Ecto neural progenitor cell (in vitro differentiated cells): ENCODE measurements around the gene LRRC61.

Experiments used
- DNase-seq: peaks from one replicate; pipeline ENCODE4 v3.0.0-alpha.2; 2018; ENCODE audit warnings: low spot score

LRRC61 gene

GRCh38 chr7:150371131-150371995, 48.2 kb downstream of the LRRC61 start:
- no peak for DNase-seq

GRCh38 chr7:150371996-150372270, 48.8 kb downstream of the LRRC61 start:
- DNase-seq, result no peak

- no peak for DNase-seq
Observed at GRCh38 chr7:150372271-150373048, 49.3 kb downstream of the LRRC61 start.

- DNase-seq, result no peak
Observed at GRCh38 chr7:150373049-150373801, 50.1 kb downstream of the LRRC61 start.

GRCh38 chr7:150374026-150374425, 50.9 kb downstream of the LRRC61 start:
- no peak for DNase-seq

GRCh38 chr7:150374472-150374871, 51.3 kb downstream of the LRRC61 start:
- no peak for DNase-seq

- no peak for DNase-seq
Observed at GRCh38 chr7:150375662-150376521, 52.7 kb downstream of the LRRC61 start.

GRCh38 chr7:150376560-150376959, 53.4 kb downstream of the LRRC61 start:
- no peak for DNase-seq

GRCh38 chr7:150377196-150377595, 54.0 kb downstream of the LRRC61 start:
- no peak for DNase-seq

GRCh38 chr7:150377635-150378034, 54.5 kb downstream of the LRRC61 start:
- no peak for DNase-seq

GRCh38 chr7:150378115-150378852, 55.1 kb downstream of the LRRC61 start:
- DNase-seq, result peak; percentile 89

GRCh38 chr7:150378853-150379440, 55.8 kb downstream of the LRRC61 start, which contains the start of gene ZNF775:
TSS of gene ZNF775 (plus strand) at chr7:150379330. CDS start at chr7:150388471, 9,141 bp downstream.
- DNase-seq, result peak; percentile 97

GRCh38 chr7:150379441-150380379, 56.6 kb downstream of the LRRC61 start:
- no peak for DNase-seq

GRCh38 chr7:150380463-150380862, 57.3 kb downstream of the LRRC61 start:
- no peak for DNase-seq

- peak; percentile 40 for DNase-seq
Observed at GRCh38 chr7:150381096-150381495, 57.9 kb downstream of the LRRC61 start.

GRCh38 chr7:150381785-150382122, 58.6 kb downstream of the LRRC61 start:
- no peak for DNase-seq

GRCh38 chr7:150382123-150382843, 59.1 kb downstream of the LRRC61 start:
- DNase-seq, result peak; percentile 57

- DNase-seq, result no peak
Observed at GRCh38 chr7:150382844-150383225, 59.7 kb downstream of the LRRC61 start.
